Retina (tissue), 1 donor: ENCODE measurements around the gene PPA1.
"Not testable (repeated sequence)": the region's sequence is repeated elsewhere in the genome, so short reads cannot be mapped to it uniquely, and the experiment has no call there.

Experiments used
- DNase-seq: peaks from one replicate; pipeline ENCODE4 v3.0.0-alpha.2; 2016

Gene PPA1

GRCh38 chr10:70254778-70255328 lies 21.6 kb upstream of the PPA1 start:
- no peak for DNase-seq

- no peak for DNase-seq
Observed at GRCh38 chr10:70253878-70254765, 20.9 kb upstream of the PPA1 start.

GRCh38 chr10:70250961-70251680 lies 17.9 kb upstream of the PPA1 start:
- no peak for DNase-seq

GRCh38 chr10:70247360-70247759 lies 14.1 kb upstream of the PPA1 start:
- DNase-seq, result no peak

- DNase-seq, result no peak
Observed at GRCh38 chr10:70241081-70241480, 7.9 kb upstream of the PPA1 start.

GRCh38 chr10:70239986-70240385 lies 6.8 kb upstream of the PPA1 start:
- DNase-seq, result not testable (repeated sequence)

- not testable (repeated sequence) for DNase-seq
Observed at GRCh38 chr10:70239077-70239976, 6.1 kb upstream of the PPA1 start.

GRCh38 chr10:70237958-70238536 lies 4.8 kb upstream of the PPA1 start:
- not testable (repeated sequence) for DNase-seq

- no peak for DNase-seq
Observed at GRCh38 chr10:70234668-70235447, 1.6 kb upstream of the PPA1 start.

- DNase-seq, result no peak
Observed at GRCh38 chr10:70233939-70234300, 691 bp upstream of the PPA1 start.

GRCh38 chr10:70232859-70233108 lies 445 bp downstream of the PPA1 start:
- no peak for DNase-seq

- DNase-seq, result peak; percentile 71
Observed at GRCh38 chr10:70232155-70232858, 922 bp downstream of the PPA1 start.

- peak; percentile 26 for DNase-seq
Observed at GRCh38 chr10:70228491-70228890, 4.7 kb downstream of the PPA1 start.

GRCh38 chr10:70227548-70228320 lies 5.5 kb downstream of the PPA1 start:
- DNase-seq, result peak; percentile 67

GRCh38 chr10:70223728-70224127 lies 9.5 kb downstream of the PPA1 start:
- no peak for DNase-seq

GRCh38 chr10:70222811-70223447 lies 10.3 kb downstream of the PPA1 start:
- not testable (repeated sequence) for DNase-seq

- DNase-seq, result no peak
Observed at GRCh38 chr10:70222340-70222794, 10.9 kb downstream of the PPA1 start.

GRCh38 chr10:70221030-70221429 lies 12.2 kb downstream of the PPA1 start:
- DNase-seq, result no peak

GRCh38 chr10:70212879-70213278 lies 20.4 kb downstream of the PPA1 start:
- no peak for DNase-seq

- DNase-seq, result no peak
Observed at GRCh38 chr10:70212277-70212676, 21.0 kb downstream of the PPA1 start.
